CD4-positive, alpha-beta T cell treated with Interleukin-12 subunit alpha and Interleukin-12 subunit beta, for 1 hour (primary cell): ENCODE measurements around the gene CENPH.
A peak's percentile ranks its signal among the peaks of the same experiment; 100 is the strongest.
"Not testable (repeated sequence)": the region's sequence is repeated elsewhere in the genome, so short reads cannot be mapped to it uniquely, and the experiment has no call there.

Source experiments
- DNase-seq: peaks from one replicate; pipeline ENCODE4 v3.0.0-alpha.2; 2020

The CENPH gene

DNA sequence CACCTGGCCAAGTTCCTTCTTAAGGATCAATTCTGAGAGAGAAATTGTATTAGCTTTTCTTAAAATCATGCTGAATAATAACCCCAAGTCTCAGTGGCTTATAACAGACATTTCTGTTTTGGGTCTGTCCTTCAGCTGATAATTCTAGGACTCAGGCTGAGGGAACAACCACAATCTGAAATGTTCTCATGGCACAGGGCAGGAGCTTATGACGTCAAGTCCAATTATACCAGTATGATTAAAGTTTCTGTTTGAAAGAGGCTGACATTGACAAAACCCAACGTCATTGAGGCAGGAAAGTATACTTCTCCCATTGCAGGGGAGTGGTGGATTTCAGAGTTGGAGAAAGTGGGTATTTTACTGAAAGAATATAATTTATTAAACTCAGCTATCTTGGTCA, 21.8 kb downstream of the CENPH start:
- no peak for DNase-seq

DNA sequence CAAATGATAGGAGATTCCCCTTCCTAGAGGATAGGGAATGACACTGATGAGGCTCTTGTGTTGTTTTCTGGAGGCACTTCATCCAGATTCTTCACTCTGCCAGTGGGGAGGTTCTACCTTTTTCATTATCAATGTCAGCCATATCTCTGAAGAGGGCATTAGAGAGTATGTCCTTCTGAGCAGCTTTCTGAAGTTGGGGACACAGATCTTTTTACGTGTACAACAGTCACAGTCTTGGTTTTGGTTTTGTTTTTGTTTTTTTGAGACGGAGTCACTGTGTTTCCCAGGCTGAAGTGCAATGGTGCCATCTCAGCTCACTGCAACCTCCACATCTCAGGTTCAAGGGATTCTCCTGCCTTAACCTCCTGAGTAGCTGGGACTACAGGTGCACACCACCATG, 22.6 kb downstream of the CENPH start:
- peak; percentile 29 for DNase-seq

- DNase-seq = no peak
Observed at GRCh38 chr5:69213513-69214215, 24.3 kb downstream of the CENPH start.

GRCh38 chr5:69217151-69217511, 27.7 kb downstream of the CENPH start:
- no peak for DNase-seq

GRCh38 chr5:69217548-69218526, 28.5 kb downstream of the CENPH start:
- peak; percentile 97 for DNase-seq

DNA sequence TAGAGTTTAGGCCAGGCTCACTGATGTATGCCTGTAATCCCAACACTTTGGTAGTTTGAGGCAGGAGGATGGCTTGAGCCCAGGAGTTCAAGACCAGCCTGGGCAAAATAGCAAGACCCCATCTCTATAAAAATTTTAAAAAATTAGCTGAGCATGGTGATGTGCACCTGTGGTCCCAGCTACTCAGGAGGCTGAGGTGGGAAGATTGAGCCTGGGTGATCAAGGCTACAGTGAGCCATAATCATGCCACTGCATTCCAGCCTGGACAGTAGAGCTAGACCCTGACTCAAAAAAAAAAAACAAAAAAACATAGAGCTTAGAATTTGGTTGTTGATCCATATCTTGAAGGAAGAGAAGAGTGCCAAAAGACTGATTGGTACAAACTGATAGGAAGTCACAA, 30.6 kb downstream of the CENPH start:
- DNase-seq = no peak

DNA sequence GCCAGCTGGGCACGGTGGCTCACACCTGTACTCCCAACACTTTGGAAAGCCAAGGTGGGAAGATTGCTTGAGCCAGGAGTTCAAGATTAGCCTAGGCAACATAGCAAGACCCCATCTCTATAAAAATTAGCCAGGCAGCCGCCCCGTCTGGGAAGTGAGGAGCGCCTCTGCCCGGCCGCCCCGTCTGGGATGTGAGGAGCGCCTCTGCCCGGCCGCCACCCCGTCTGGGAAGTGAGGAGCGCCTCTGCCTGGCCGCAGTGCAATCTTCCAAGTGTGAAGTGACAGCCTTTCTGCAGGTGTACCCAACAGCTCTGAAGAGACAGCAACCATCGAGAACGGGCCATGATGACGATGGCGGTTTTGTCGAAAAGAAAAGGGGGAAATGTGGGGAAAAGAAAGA, 31.0 kb downstream of the CENPH start:
- not testable (repeated sequence) for DNase-seq

DNA sequence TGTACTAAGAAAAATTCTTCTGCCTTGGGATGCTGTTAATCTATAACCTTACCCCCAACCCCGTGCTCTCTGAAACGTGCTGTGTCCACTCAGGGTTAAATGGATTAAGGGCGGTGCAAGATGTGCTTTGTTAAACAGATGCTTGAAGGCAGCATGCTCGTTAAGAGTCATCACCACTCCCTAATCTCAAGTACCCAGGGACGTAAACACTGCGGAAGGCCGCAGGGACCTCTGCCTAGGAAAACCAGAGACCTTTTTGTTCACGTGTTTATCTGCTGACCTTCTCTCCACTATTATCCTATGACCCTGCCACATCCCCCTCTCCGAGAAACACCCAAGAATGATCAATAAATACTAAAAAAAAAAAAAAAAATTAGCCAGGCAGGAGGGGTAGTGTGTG, 31.4 kb downstream of the CENPH start:
- not testable (repeated sequence) for DNase-seq

DNA sequence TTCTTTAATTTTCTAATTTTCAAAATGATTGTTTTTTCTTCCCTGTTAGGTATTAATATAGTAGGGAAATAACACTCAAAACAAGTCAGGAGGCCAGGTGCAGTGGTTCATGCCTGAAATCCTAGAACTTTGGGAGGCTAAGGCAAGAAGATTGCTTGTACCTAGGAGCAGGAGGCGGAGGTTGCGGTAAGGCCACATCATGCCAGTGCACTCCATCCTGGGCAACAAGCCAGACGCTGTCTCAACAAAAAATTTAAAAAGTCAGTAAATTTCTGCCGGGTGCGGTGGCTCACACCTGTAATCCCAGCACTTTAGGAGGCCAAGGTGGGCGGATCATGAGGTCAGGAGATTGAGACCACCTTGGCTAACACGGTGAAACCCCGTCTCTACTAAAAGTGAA, 35.1 kb downstream of the CENPH start:
- no peak for DNase-seq

DNA sequence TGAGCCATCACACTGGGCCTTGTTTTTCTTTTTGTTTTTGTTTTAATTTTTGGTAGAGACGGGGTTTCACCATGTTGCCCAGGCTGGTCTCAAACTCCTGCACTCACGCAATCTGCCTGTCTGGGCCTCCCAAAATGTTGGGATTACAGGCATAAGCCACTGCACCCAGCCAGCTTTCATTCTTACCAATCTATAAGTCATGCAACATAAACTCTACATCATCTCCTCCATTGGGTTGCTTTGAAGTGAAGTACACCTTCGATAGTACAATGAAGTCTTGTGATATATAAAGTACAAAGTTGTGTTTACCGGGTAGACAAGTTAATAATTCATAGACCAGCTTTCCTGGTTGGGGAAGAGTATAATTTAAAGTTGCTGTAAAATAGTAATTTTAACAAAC, 36.5 kb downstream of the CENPH start:
- no peak for DNase-seq

- no peak for DNase-seq
Observed at GRCh38 chr5:69230181-69230580, 40.8 kb downstream of the CENPH start.

DNA sequence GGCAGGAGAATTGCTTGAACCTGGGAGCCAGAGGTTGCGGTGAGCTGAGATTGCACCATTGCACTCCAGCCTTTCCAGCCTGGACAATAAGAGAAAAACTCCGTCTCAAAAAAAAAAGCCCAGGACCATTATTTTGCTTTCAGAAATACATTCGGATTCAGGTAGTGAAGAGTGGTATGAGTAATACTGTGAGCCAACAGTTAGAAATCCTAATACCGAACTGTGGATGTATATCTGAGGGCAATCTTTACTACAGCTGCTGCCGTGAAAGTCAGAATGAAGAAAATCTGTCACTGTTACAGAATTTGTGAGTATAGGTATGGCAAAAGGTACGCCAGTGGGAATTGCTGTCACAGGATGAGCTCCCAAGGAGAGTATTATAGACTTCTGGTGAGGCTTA, 41.9 kb downstream of the CENPH start:
- no peak for DNase-seq

GRCh38 chr5:69231851-69232250, 42.5 kb downstream of the CENPH start:
- no peak for DNase-seq

- peak; percentile 90 for DNase-seq
Observed at GRCh38 chr5:69234457-69235268, 45.3 kb downstream of the CENPH start, which contains the start of gene CDK7. TSS of gene CDK7 (plus strand) at chr5:69234886. CDS start at chr5:69234976, 90 bp downstream.

DNA sequence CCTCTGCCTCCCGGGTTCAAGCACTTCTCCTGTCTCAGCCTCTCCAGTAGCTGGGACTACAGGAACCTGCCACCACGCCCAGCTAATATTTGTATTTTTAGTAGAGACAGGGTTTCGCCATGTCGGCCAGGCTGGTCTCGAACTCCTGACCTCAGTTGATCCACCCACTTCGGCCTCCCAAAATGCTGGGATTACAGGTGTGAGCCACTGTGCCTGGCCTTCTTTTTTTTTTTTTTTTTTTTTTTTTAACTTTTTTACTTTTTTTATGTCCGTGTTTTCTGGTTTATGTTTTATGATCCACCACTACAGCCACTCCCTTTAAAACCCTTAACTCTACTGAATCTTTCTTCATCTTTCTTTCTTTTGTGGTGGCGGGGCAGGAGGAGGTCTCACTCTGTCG, 47.4 kb downstream of the CENPH start:
- DNase-seq = not testable (repeated sequence)

DNA sequence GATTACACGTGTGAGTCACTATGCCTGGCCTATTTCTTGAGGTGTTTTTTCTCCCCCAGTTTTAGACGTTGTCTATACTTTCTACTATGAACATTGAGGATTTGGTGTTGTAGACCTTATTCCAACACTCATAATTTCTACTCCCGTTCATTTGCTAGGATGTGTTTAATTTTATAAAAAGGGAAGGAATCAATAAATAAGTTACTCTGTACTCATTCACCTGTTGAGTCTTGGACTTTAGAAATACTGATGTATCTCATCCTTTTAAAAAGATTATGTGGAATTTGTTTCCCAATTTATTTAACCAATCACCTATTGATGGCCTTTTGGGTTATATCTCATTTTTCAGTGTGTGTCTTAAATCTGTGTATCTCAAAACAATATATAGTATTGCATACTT, 48.5 kb downstream of the CENPH start:
- DNase-seq = no peak

- DNase-seq = no peak
Observed at GRCh38 chr5:69238760-69239251, 49.4 kb downstream of the CENPH start.

DNA sequence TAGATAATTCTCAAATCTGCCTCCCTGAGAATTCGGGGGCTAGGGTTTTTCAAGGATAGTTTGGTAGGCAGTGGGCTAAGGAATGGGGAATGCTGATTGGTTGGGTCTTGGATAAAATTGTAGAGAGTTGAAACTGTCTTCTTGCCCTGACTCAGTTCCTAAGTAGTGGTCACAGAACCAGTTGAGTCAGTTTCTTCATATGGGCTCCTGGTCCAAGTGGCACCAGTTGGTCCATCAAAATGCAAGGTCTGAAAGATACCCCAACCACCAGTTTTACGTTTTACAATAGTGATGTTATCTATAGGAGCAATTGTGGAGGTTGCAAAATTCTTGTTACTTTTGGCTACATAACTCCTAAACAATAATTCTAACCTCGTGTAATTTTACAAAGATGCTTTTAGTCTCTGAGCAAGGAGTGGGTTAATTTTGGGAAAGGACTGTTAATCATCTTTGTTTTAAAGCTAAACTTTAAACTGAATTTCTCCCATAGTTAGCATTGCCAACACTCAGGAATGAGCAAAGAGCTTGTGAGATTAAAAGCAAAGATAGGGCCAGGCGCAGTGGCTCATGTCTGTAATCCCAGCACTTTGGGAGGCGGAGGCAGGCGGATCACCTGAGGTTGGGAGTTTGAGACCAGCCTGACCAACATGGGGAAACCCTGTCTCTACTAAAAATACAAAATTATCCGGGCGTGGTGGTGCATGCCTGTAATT, 53.0 kb downstream of the CENPH start:
- DNase-seq = no peak

DNA sequence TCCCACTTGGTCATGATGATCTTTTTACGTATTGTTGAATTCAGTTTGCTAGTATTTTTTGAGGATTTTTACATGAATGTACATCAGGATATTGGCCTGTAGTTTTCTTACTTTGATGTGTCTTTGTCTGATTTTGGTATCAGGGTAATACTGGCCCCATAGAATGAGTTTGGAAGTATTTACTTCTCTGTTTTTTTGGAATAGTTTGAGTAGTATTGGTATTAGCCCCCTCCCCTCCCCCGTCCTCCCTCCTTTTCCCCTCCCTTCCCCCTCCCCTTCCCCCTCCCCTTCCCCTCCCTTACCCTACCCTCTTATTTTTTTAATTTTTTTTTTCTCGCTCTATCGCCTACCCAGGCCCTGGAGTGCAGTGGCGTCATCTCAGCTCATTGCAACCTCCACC, 55.6 kb downstream of the CENPH start:
- no peak for DNase-seq

DNA sequence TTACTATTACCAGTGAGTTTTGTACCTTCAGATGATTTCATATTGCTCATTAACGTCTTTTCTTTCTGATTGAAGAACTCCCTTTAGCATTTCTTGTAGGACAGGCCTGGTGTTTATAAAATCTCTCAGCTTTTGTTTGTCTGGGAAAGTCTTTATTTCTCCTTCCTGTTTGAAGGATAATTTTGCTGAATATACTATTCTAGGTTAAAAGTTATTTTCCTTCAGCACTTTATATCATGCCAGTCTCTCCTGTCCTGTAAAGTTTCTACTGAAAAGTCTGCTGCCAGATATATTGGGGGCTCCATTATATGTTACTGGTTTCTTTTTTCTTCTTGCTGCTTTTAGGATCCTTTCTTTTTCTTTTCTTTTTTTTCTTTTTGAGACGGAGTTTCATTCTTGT, 58.6 kb downstream of the CENPH start:
- DNase-seq = no peak

DNA sequence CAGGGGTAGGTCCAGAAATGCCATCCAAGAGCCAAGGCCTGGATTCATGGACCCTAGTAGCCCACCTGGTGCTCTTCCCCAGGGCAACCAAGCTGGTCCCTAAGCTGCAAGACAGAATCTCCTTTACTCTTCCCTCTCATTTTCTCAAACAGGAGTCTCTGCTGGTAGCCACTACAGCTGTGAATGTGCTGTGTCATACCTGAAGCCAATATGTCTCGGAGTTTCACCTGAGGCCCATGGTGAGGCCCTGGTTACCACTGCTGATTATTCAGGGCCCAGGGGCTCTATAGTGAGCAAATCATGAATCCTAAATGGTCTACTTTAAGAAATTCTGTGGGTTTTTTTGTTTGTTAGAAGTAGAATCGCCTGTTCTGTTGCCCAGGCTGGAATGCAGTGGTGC, 61.2 kb downstream of the CENPH start:
- DNase-seq = no peak

DNA sequence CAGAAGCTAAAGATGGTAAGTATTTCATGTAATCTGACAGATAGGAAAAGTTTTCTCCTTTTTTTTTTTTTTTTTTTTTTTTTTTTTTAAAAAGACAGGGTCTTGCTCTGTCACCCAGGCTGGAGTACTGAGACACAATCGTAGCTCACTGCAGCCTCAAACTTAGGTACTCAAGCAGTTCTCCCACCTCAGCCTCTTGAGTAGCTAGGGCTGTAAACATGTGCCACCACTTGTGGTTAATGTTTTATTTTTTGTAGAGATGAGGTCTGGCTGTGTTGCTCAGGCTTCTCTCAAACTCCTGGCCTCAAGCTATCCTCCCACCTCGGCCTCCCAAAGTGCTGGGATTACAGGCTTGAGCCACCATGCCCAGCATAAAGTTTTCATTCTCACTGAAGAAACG, 63.1 kb downstream of the CENPH start:
- DNase-seq = no peak
